ENCODE results near the gene SLC2A10. TPM values are rescaled to one million over a fixed set of nuclear protein-coding genes. Genes with fewer than 3 reads are reported as not detected.

SLC2A10 gene
- total and polyA plus RNA-seq, 2 donors (not counting 1 experiment from before 2014, with no cell fraction given), result 35.3 to 47.2 TPM

GRCh38 chr20:46772901-46773300 lies 63.5 kb downstream of the SLC2A10 start:
- TF ChIP-seq EZH2 (IDR thresholded peaks at IDR 0.05; ENCODE audit: low read length, missing control alignments) (no peak), CTCF (conservative IDR thresholded peaks at IDR 0.05 in 1 of 2, IDR thresholded peaks at IDR 0.05 in 1 of 2; ENCODE audit: low read depth in 1 of 2, low read length in 2 of 2) (peak in 1 of 2 donors; percentile 12)
- Histone ChIP-seq H4K20me1 (ENCODE audit: control insufficient read depth, extremely low read depth, insufficient read depth, low read length) (no peaks in the 10 kb centered on the region), H2AFZ (ENCODE audit: low read length) (no peak overlapping the region), H3K4me2 (ENCODE audit: extremely low read depth, insufficient read depth, low read length) (no peak overlapping the region), H3K36me3 (ENCODE audit: control insufficient read depth, insufficient read depth, low read length) (no peaks in the 10 kb centered on the region), H3K27me3 (ENCODE audit: control insufficient read depth, insufficient read depth, low read length) (no peaks in the 10 kb centered on the region), H3K4me3 (replicated peaks in 1 of 4; ENCODE audit: control extremely low read depth in 1 of 4, insufficient read depth in 1 of 4, low read depth in 3 of 4, low read length in 4 of 4) (no peak overlapping the region), H3K79me2 (ENCODE audit: control insufficient read depth, insufficient read depth, low read length) (no peaks in the 10 kb centered on the region), H3K9me3 (ENCODE audit: control insufficient read depth, insufficient read depth, low read depth, low read length) (no peaks in the 10 kb centered on the region), H3K27ac (ENCODE audit: insufficient read depth, low read length) (no peak overlapping the region), H3K9ac (ENCODE audit: insufficient read depth, low read length) (no peak overlapping the region), H3K4me1 (ENCODE audit: control insufficient read depth, extremely low read depth, insufficient read depth, low read length) (no peaks in the 10 kb centered on the region)
- DNase-seq (ENCODE audit: low read depth in 2 of 2), result no peak

DNA sequence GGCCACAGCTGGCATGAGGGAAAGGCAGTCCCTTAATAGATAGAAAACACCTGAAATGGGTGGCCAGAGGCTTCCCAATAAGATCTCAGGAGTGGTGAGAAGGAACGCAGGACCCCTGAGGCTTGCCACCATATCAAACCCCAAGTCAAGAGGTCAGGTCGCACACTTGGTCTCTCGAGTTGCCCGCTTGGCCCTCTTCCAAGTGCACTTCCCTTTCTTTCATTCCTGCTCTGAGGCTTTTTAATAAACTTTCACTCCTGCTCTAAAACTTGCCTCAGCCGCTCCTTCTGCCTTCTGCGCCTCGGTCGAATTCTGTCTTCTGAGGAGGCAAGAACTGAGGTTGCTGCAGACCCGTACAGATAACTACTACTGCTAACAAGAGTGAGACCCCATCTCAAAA lies 64.2 kb downstream of the SLC2A10 start:
- H3K27ac ChIP-seq (ENCODE audit: insufficient read depth, low read length), result no peak overlapping the region
- no peaks in the 10 kb centered on the region for H4K20me1 ChIP-seq (ENCODE audit: control insufficient read depth, extremely low read depth, insufficient read depth, low read length)
- no peak overlapping the region for H3K4me2 ChIP-seq (ENCODE audit: extremely low read depth, insufficient read depth, low read length)
- H3K9ac ChIP-seq (ENCODE audit: insufficient read depth, low read length), result no peak overlapping the region
- TF ChIP-seq CTCF (conservative IDR thresholded peaks at IDR 0.05 in 1 of 2, IDR thresholded peaks at IDR 0.05 in 1 of 2; ENCODE audit: low read depth in 1 of 2, low read length in 2 of 2) (no peak), EZH2 (IDR thresholded peaks at IDR 0.05; ENCODE audit: low read length, missing control alignments) (no peak)
- H2AFZ ChIP-seq (ENCODE audit: low read length), result no peak overlapping the region
- H3K4me1 ChIP-seq (ENCODE audit: control insufficient read depth, extremely low read depth, insufficient read depth, low read length), result no peaks in the 10 kb centered on the region
- H3K79me2 ChIP-seq (ENCODE audit: control insufficient read depth, insufficient read depth, low read length), result no peaks in the 10 kb centered on the region
- H3K27me3 ChIP-seq (ENCODE audit: control insufficient read depth, insufficient read depth, low read length), result no peaks in the 10 kb centered on the region
- no peaks in the 10 kb centered on the region for H3K36me3 ChIP-seq (ENCODE audit: control insufficient read depth, insufficient read depth, low read length)
- DNase-seq (ENCODE audit: low read depth in 2 of 2), result no peak
- H3K9me3 ChIP-seq (ENCODE audit: control insufficient read depth, insufficient read depth, low read depth, low read length), result no peaks in the 10 kb centered on the region
- H3K4me3 ChIP-seq (replicated peaks in 1 of 4; ENCODE audit: control extremely low read depth in 1 of 4, insufficient read depth in 1 of 4, low read depth in 3 of 4, low read length in 4 of 4), result no peak overlapping the region

DNA sequence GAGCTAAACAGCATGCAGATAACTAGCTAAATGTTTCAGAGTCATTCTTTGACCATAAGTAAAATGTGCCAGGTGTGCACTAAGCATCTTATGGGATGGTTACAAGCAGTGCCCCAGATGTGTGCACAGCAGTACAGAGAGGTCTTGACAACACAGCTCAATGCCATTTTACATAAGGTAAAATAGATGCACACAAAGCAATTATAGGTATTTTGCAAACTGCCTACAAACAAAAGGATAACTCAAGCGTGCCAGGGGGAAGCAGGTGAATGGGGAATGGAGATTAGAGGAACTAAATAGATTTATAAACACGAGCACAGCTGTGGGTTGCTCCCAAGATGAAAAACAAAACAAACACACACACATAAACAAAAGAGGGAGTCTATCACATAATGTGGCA lies 64.8 kb downstream of the SLC2A10 start:
- Histone ChIP-seq H4K20me1 (ENCODE audit: control insufficient read depth, extremely low read depth, insufficient read depth, low read length) (no peaks in the 10 kb centered on the region), H3K9ac (ENCODE audit: insufficient read depth, low read length) (no peak overlapping the region), H3K4me1 (ENCODE audit: control insufficient read depth, extremely low read depth, insufficient read depth, low read length) (no peaks in the 10 kb centered on the region), H2AFZ (ENCODE audit: low read length) (no peak overlapping the region), H3K4me2 (ENCODE audit: extremely low read depth, insufficient read depth, low read length) (no peak overlapping the region), H3K4me3 (replicated peaks in 1 of 4; ENCODE audit: control extremely low read depth in 1 of 4, insufficient read depth in 1 of 4, low read depth in 3 of 4, low read length in 4 of 4) (no peak overlapping the region), H3K27ac (ENCODE audit: insufficient read depth, low read length) (no peak overlapping the region), H3K79me2 (ENCODE audit: control insufficient read depth, insufficient read depth, low read length) (no peaks in the 10 kb centered on the region), H3K36me3 (ENCODE audit: control insufficient read depth, insufficient read depth, low read length) (no peaks in the 10 kb centered on the region), H3K27me3 (ENCODE audit: control insufficient read depth, insufficient read depth, low read length) (no peaks in the 10 kb centered on the region), H3K9me3 (ENCODE audit: control insufficient read depth, insufficient read depth, low read depth, low read length) (no peaks in the 10 kb centered on the region)
- DNase-seq (ENCODE audit: low read depth in 2 of 2), result no peak
- TF ChIP-seq CTCF (conservative IDR thresholded peaks at IDR 0.05 in 1 of 2, IDR thresholded peaks at IDR 0.05 in 1 of 2; ENCODE audit: low read depth in 1 of 2, low read length in 2 of 2) (no peak), EZH2 (IDR thresholded peaks at IDR 0.05; ENCODE audit: low read length, missing control alignments) (no peak)
